Mesendoderm (in vitro differentiated cells): ENCODE measurements around the gene PXYLP1.

Source experiments
- DNase-seq: peaks from one replicate; pipeline ENCODE4 v3.0.0; 2013
- H2AK5ac ChIP-seq: 2 replicates; pipeline ENCODE4 v1.6.1; 2013; ENCODE audit warnings: low read length, inconsistent platforms
- H2BK120ac ChIP-seq: 2 replicates; pipeline ENCODE4 v1.6.1; 2013; ENCODE audit warnings: low read depth, mild to moderate bottlenecking, low read length, moderate library complexity, mixed read lengths
- H2BK15ac ChIP-seq: replicated peaks from 2 replicates; pipeline ENCODE4 v1.6.1; 2013; ENCODE audit warnings: low read depth, mild to moderate bottlenecking, moderate library complexity
- H2BK5ac ChIP-seq: 2 replicates; pipeline ENCODE4 v1.6.1; 2013; ENCODE audit warnings: low read length, inconsistent platforms
- H3K18ac ChIP-seq: 2 replicates; pipeline ENCODE4 v1.6.1; 2013; ENCODE audit warnings: mild to moderate bottlenecking, low read length, mixed read lengths
- H3K23ac ChIP-seq: one replicate; pipeline ENCODE4 v1.6.1; 2013; ENCODE audit warnings: low read length
- H3K27ac ChIP-seq: 2 replicates; pipeline ENCODE4 v1.5.1; 2013; ENCODE audit warnings: low read depth, mild to moderate bottlenecking, inconsistent platforms, low read length, moderate library complexity
- H3K27me3 ChIP-seq: 2 replicates; pipeline ENCODE4 v1.6.1; 2013; ENCODE audit warnings: low read length, control low read depth, mild to moderate bottlenecking, inconsistent platforms; ENCODE audit not compliant: insufficient read depth, poor library complexity
- H3K36me3 ChIP-seq: 2 replicates; pipeline ENCODE4 v1.6.1; 2013; ENCODE audit warnings: low read length, inconsistent platforms; ENCODE audit not compliant: control insufficient read depth, insufficient read depth
- H3K4ac ChIP-seq: one replicate; pipeline ENCODE4 v1.6.1; 2013; ENCODE audit warnings: low read depth, mild to moderate bottlenecking, low read length, moderate library complexity
- H3K4me1 ChIP-seq: 2 replicates; pipeline ENCODE4 v1.6.1; 2013; ENCODE audit warnings: low read depth, low read length, inconsistent platforms; ENCODE audit not compliant: control insufficient read depth
- H3K4me2 ChIP-seq: 2 replicates; pipeline ENCODE4 v1.6.1; 2013; ENCODE audit warnings: low read length
- H3K4me3 ChIP-seq: 2 replicates; pipeline ENCODE4 v1.5.1; 2013; ENCODE audit warnings: mild to moderate bottlenecking, low read length
- H3K56ac ChIP-seq: one replicate; pipeline ENCODE4 v1.6.1; 2013; ENCODE audit warnings: low read length
- H3K79me1 ChIP-seq: 2 replicates; pipeline ENCODE4 v1.6.1; 2013; ENCODE audit warnings: low read length, inconsistent platforms
- H3K79me2 ChIP-seq: 2 replicates; pipeline ENCODE4 v1.6.1; 2013; ENCODE audit warnings: mild to moderate bottlenecking, low read length; ENCODE audit not compliant: control insufficient read depth, insufficient read depth
- H3K9ac ChIP-seq: 2 replicates; pipeline ENCODE4 v1.6.1; 2013; ENCODE audit warnings: low read length, inconsistent platforms
- H4K5ac ChIP-seq: one replicate; pipeline ENCODE4 v1.6.1; 2013; ENCODE audit warnings: low read length
- H4K8ac ChIP-seq: one replicate; pipeline ENCODE4 v1.6.1; 2013; ENCODE audit warnings: low read depth, mild to moderate bottlenecking, control low read depth, low read length, moderate library complexity
- WGBS: extraction: QIAGEN DNeasy Blood & Tissue Kit; methylation state at CpG from one replicate; pipeline ENCODE4 v1.1.7; 2013; ENCODE audit warnings: low lambda C conversion rate, missing lambda C conversion rate; ENCODE audit not compliant: insufficient coverage; ENCODE audit errors: extremely low coverage; 5-methylcytosine and 5-hydroxymethylcytosine counted together

Gene PXYLP1

DNA sequence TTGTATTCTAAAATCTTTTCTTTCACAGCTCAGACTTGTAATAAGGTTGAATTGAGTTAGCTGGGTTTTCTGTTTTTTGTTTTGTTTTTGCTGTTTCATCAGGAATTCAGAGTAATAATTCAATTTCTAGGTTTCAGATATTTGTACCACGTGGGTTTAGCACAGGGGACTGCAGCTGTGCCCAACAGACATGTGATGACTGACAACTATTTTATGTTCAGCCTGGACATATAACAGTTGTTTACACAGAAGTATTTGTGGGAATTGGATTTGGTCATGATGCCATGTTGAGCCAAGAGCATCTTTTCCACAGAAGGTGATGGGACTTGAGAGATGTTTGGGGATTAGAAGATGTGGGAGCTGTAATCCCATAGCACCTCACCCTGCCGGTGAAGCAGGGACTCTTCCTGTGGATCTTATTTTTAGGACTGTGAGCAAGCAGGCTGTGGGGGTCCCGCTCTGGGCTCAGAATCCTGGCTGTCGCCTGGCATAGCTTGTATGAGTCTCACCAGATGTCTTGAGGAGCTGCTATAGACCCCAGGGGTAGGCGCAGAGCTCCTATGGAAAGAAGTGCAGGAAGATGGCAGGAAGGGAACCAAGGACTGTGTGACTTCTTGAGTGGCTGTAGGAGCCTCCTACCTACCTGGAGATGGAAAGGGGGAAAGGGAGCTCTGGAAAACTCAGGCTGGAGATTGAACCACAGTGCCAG lies 23.7 kb downstream of the PXYLP1 start:
- H3K79me2 ChIP-seq = no peaks in the 10 kb centered on the region
- no peak for DNase-seq
- no peak overlapping the region for H4K8ac ChIP-seq
- H3K27ac ChIP-seq = no peak overlapping the region
- H3K27me3 ChIP-seq = no peaks in the 10 kb centered on the region
- no peak overlapping the region for H4K5ac ChIP-seq
- no peak overlapping the region for H3K9ac ChIP-seq
- no peak overlapping the region for H2BK5ac ChIP-seq
- no peak overlapping the region for H3K4ac ChIP-seq
- peaks cover 3% of the 10 kb centered on the region for H3K79me1 ChIP-seq
- no peak overlapping the region for H3K23ac ChIP-seq
- H3K4me2 ChIP-seq = no peak overlapping the region
- H2AK5ac ChIP-seq = no peak overlapping the region
- H2BK15ac ChIP-seq = no peak overlapping the region
- no peak overlapping the region for H3K4me3 ChIP-seq
- WGBS = no CpG with 5 or more reads among the region's 5 CpGs
- H3K4me1 ChIP-seq = peaks cover 2% of the 10 kb centered on the region
- H3K18ac ChIP-seq = no peak overlapping the region
- no peaks in the 10 kb centered on the region for H3K36me3 ChIP-seq
- H3K56ac ChIP-seq = no peak overlapping the region
- H2BK120ac ChIP-seq = no peak overlapping the region

DNA sequence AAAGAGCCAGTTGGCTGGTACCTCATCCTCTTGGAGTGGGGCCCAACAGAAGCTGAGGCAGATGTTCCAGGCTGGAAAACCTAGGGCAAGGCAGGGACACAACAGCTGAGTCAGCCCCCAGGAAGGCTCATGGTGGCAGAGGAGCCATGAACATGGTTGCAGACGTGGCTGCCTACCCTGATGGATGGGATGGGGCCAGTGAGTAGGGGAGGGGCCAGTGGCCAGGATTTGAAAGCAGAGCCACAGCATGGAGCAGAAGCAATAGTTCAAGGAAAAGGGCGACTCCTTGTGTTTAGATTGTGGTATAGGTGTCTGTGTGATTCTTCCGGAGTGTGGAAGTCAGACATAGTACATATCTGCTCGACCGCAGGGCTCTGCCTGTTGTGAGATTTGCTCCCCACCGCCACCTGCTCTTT lies 24.2 kb downstream of the PXYLP1 start:
- H3K18ac ChIP-seq = no peak overlapping the region
- peak; percentile 83 for DNase-seq
- H3K4me2 ChIP-seq = no peak overlapping the region
- no peak overlapping the region for H3K27ac ChIP-seq
- no peak overlapping the region for H3K23ac ChIP-seq
- no peak overlapping the region for H2BK120ac ChIP-seq
- no peak overlapping the region for H2BK5ac ChIP-seq
- H3K79me2 ChIP-seq = no peaks in the 10 kb centered on the region
- peaks cover 3% of the 10 kb centered on the region for H3K79me1 ChIP-seq
- H2AK5ac ChIP-seq = no peak overlapping the region
- peaks cover 2% of the 10 kb centered on the region for H3K4me1 ChIP-seq
- no peaks in the 10 kb centered on the region for H3K27me3 ChIP-seq
- no peaks in the 10 kb centered on the region for H3K36me3 ChIP-seq
- no peak overlapping the region for H3K9ac ChIP-seq
- WGBS = no CpG with 5 or more reads among the region's 6 CpGs
- no peak overlapping the region for H2BK15ac ChIP-seq
- H3K4me3 ChIP-seq = no peak overlapping the region
- no peak overlapping the region for H3K56ac ChIP-seq
- H4K8ac ChIP-seq = no peak overlapping the region
- no peak overlapping the region for H4K5ac ChIP-seq
- H3K4ac ChIP-seq = no peak overlapping the region

DNA sequence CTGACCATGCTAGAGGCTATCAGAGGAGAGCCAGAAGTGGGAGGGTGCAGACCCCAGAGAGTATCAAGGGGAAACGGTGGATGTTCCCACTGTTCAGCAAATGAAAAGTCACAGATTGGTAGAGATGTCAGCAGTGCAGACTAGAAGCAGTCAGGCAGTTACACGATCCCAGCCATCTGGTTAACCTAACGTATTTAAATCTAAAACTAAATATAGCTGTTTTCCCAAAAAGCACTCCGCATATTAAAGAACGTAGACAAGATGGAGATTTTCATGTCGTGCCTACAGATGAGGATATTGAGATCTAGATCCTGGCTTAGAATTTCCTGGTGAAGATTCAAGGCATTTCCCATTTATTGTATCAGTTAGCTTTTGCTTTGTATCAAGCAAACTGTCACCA lies 25.2 kb downstream of the PXYLP1 start:
- Histone ChIP-seq H3K27ac (no peak overlapping the region), H3K36me3 (peaks cover 3% of the 10 kb centered on the region), H2AK5ac (no peak overlapping the region), H3K9ac (no peak overlapping the region), H3K4ac (no peak overlapping the region), H3K79me1 (peaks cover 3% of the 10 kb centered on the region), H4K8ac (no peak overlapping the region), H2BK5ac (no peak overlapping the region), H3K79me2 (no peaks in the 10 kb centered on the region), H3K4me2 (no peak overlapping the region), H3K4me1 (peaks cover 2% of the 10 kb centered on the region), H2BK120ac (no peak overlapping the region), H3K27me3 (no peaks in the 10 kb centered on the region), H3K56ac (no peak overlapping the region), H3K18ac (no peak overlapping the region), H4K5ac (no peak overlapping the region), H3K23ac (no peak overlapping the region), H2BK15ac (no peak overlapping the region), H3K4me3 (no peak overlapping the region)
- DNase-seq = no peak
- no CpG with 5 or more reads among the region's 6 CpGs for WGBS

DNA sequence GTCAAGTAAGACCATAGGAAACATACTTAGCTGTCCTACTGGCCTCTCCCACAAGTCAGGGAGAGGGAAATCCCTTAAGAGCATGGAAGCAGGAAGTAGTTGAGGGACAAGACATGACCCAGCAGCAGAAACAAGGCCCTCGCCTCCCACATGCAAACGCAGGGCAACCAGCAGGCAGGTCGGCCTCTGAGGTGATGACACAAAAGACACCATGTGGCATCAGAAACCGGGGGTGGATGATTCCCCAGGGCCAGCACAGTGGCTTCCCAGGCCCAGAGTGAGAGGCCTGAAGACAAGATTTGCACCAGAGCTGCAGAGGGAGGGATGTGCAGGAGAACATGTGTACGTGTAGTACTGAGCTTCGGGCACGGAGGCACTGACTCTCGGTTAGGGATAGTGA lies 26.3 kb downstream of the PXYLP1 start:
- H3K56ac ChIP-seq = no peak overlapping the region
- H2BK120ac ChIP-seq = no peak overlapping the region
- no peak overlapping the region for H2BK5ac ChIP-seq
- H3K18ac ChIP-seq = no peak overlapping the region
- no peak overlapping the region for H2BK15ac ChIP-seq
- peak; percentile 25 for DNase-seq
- H4K8ac ChIP-seq = no peak overlapping the region
- H3K4ac ChIP-seq = no peak overlapping the region
- no peak overlapping the region for H2AK5ac ChIP-seq
- no peak overlapping the region for H3K4me2 ChIP-seq
- H4K5ac ChIP-seq = no peak overlapping the region
- peaks cover 3% of the 10 kb centered on the region for H3K79me1 ChIP-seq
- no peaks in the 10 kb centered on the region for H3K27me3 ChIP-seq
- H3K4me1 ChIP-seq = peaks cover 2% of the 10 kb centered on the region
- H3K9ac ChIP-seq = no peak overlapping the region
- H3K4me3 ChIP-seq = no peak overlapping the region
- no peaks in the 10 kb centered on the region for H3K79me2 ChIP-seq
- no peak overlapping the region for H3K23ac ChIP-seq
- WGBS = no CpG with 5 or more reads among the region's 8 CpGs
- peaks cover 4% of the 10 kb centered on the region for H3K36me3 ChIP-seq
- H3K27ac ChIP-seq = no peak overlapping the region

DNA sequence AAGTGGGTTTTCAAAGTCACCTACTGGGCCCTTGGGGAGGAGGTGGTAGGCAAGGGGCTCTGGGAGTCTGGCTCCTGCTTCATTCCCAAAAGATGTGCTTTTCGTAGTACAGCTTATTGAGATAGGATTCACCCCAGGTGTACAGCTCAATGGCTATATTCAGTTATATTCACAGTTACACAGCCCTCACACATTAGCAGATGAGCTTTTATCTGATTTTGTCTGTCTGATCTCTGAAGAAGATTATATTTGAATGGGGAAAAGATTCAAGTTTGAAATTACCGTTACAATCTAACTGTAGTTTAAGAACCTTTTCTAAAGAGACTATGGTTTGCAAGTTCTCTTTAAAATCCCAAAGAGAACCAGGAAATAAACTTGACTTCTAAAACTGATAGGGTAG lies 27.3 kb downstream of the PXYLP1 start:
- Histone ChIP-seq H3K36me3 (peaks cover 4% of the 10 kb centered on the region), H3K56ac (no peak overlapping the region), H3K4me2 (no peak overlapping the region), H3K79me1 (peaks cover 3% of the 10 kb centered on the region), H3K4me3 (no peak overlapping the region), H3K27ac (no peak overlapping the region), H2BK120ac (no peak overlapping the region), H2AK5ac (no peak overlapping the region), H2BK5ac (no peak overlapping the region), H2BK15ac (no peak overlapping the region), H3K4me1 (peaks cover 2% of the 10 kb centered on the region), H3K27me3 (no peaks in the 10 kb centered on the region), H3K4ac (no peak overlapping the region), H3K23ac (no peak overlapping the region), H4K8ac (no peak overlapping the region), H4K5ac (no peak overlapping the region), H3K9ac (no peak overlapping the region), H3K79me2 (no peaks in the 10 kb centered on the region), H3K18ac (no peak overlapping the region)
- no peak for DNase-seq
- WGBS = no CpG with 5 or more reads among the region's 2 CpGs
